Colonic mucosa (tissue), 4 donors: Measurements from ENCODE around the gene RTCA. TPM values are rescaled to one million over a fixed set of nuclear protein-coding genes. Genes with fewer than 3 reads are reported as not detected.
"Not testable (repeated sequence)": the region's sequence is repeated elsewhere in the genome, so short reads cannot be mapped to it uniquely, and the experiment has no call there.

Experiments used
- DNase-seq: peaks from one replicate; pipeline ENCODE4 v3.0.0-alpha.2; 2020
- H3K27ac ChIP-seq: fragments of 200-600 bp; one replicate; pipeline ENCODE4 v1.8.0; 2021
- H3K27me3 ChIP-seq: fragments of 200-600 bp; one replicate; pipeline ENCODE4 v1.8.0; 2021
- H3K36me3 ChIP-seq: fragments of 200-600 bp; one replicate; pipeline ENCODE4 v1.8.0; 2021
- H3K4me1 ChIP-seq: fragments of 200-600 bp; one replicate; pipeline ENCODE4 v1.8.0; 2021; ENCODE audit warnings: mild to moderate bottlenecking
- H3K4me3 ChIP-seq: fragments of 200-600 bp; one replicate; pipeline ENCODE4 v1.8.0; 2021
- H3K9ac ChIP-seq, 2 donors: one replicate each; pipeline ENCODE4 v1.7.0; 2013; ENCODE audit warnings: control low read depth in 2 of 2, low read depth in 2 of 2, low read length in 2 of 2
- H3K9me3 ChIP-seq: fragments of 200-600 bp; one replicate; pipeline ENCODE4 v1.8.0; 2021
- CTCF ChIP-seq: fragments of 200-600 bp; IDR thresholded peaks from one replicate; pipeline ENCODE4 v1.8.0; 2022; ENCODE audit warnings: antibody characterized with exemption, mild to moderate bottlenecking
- intact Hi-C: fragments of 100-400 bp; cut with DNase I; formaldehyde crosslinking; loops from one replicate; pipeline ENCODE4 v1.14.1; 2022
- total RNA-seq, 2 donors: library from RNA; stranded (reverse); fragmentation: NEBNext Ultra II Directional in 1 of 2; extraction: Animal tissue kit (Norgen Biotek cat#: 25700) in 1 of 2; gene quantifications; one replicate each; pipeline ENCODE4 v1.2.1, GENCODE V29; 2021
- donor health status: healthy.
- donor health status: DM: no; HTN: no; CAD: no.
- donor health status: DM: no; HTN: no; CAD: no.

Gene RTCA
- total RNA-seq, 2 donors from 2014 or later, result 39.4 to 41.4 TPM

- DNase-seq, result no peak
- no peak overlapping the region for H3K27ac ChIP-seq
- intact Hi-C loops, result no loop called here
- H3K4me3 ChIP-seq, result no peak overlapping the region
- no peak for TF ChIP-seq CTCF
- no peaks in the 10 kb centered on the region for H3K9me3 ChIP-seq
- H3K9ac ChIP-seq, result no peak overlapping the region
- peaks cover 13% of the 10 kb centered on the region for H3K36me3 ChIP-seq
- H3K27me3 ChIP-seq, result no peaks in the 10 kb centered on the region
- no peaks in the 10 kb centered on the region for H3K4me1 ChIP-seq
These were observed 24.3 kb downstream of the RTCA start for GRCh38 chr1:100290291-100290690.

DNA sequence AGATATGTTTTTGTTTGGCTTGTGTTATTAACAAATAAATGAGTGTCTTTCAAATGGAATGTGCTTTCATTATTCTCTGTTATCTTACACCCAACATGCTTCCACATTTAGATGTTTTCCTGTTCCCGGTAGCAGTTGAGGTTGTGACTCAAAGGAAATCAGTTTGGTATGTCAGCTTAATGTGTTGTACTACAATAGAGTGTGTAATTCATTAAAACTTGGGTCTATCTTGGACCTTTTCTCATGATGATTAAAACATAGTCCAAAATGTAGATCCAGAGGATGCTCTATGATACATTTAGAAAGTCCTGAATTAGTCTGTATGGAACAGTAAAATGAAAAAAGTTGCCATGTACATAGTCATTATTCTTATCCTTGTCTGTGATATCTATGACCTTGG, 26.7 kb downstream of the RTCA start:
- TF ChIP-seq CTCF, result no peak
- intact Hi-C loops, result no loop called here

DNA sequence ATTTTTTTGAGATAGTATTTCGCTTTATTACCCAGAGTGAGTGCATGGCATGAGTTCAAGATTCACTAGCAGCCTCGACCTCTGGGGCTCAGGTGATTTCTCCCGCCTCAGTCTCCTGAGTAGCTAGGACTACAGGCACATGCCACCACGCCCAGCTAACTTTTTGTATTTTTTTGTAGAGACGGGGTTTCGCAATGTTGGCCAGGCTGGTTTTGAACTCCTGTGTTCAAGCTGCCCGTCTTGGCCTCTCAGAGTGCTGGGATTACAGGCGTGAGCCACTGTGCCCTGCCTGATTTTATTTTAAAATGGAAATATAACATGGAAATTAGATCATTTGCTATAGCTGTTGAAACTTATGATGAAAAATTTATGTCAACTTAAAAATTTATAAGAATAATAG, 30.1 kb downstream of the RTCA start:
- H3K27ac ChIP-seq, result no peak overlapping the region
- intact Hi-C loops, result no loop called here
- no peaks in the 10 kb centered on the region for H3K4me1 ChIP-seq
- H3K4me3 ChIP-seq, result no peak overlapping the region
- H3K27me3 ChIP-seq, result no peaks in the 10 kb centered on the region
- H3K36me3 ChIP-seq, result peaks cover 9% of the 10 kb centered on the region
- DNase-seq, result no peak
- no peaks in the 10 kb centered on the region for H3K9me3 ChIP-seq
- H3K9ac ChIP-seq, result no peak overlapping the region
- TF ChIP-seq CTCF, result no peak

More for the DNA sequence above, 26.7 kb downstream of the RTCA start:
- Histone ChIP-seq H3K27ac (no peak overlapping the region), H3K4me1 (no peaks in the 10 kb centered on the region), H3K9ac (no peak overlapping the region), H3K9me3 (no peaks in the 10 kb centered on the region), H3K27me3 (no peaks in the 10 kb centered on the region), H3K4me3 (no peak overlapping the region), H3K36me3 (peaks cover 13% of the 10 kb centered on the region)
- no peak for DNase-seq

- DNase-seq, H3K27me3 ChIP-seq, H3K36me3 ChIP-seq, H3K9ac ChIP-seq, H3K4me3 ChIP-seq, intact Hi-C loops, H3K27ac ChIP-seq, H3K4me1 ChIP-seq, H3K9me3 ChIP-seq: not testable (repeated sequence)
These were observed 31.0 kb downstream of the RTCA start for GRCh38 chr1:100296997-100297396.

DNA sequence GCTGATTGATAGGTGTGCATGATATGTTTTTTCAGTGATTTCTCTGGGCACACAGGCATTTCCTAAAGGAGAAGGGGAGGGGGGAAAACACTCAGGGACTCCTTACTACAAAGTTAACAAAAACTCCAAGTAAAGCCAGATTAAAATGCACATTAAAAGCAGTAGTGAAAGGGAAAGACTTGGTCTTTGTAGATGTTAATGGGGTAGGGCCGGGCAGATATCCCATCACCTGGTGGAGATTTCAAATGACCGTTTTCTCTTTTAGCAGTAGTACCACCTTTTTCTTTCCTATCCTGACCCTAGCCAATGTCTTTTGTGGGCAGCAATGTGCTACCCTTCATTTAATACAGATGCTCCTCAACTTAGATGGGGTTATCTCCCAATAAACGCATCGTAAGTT, 32.5 kb downstream of the RTCA start:
- intact Hi-C loops, result no loop called here

More for the DNA sequence above, 32.5 kb downstream of the RTCA start:
- Histone ChIP-seq H3K4me1 (no peaks in the 10 kb centered on the region), H3K36me3 (no peaks in the 10 kb centered on the region), H3K9ac (no peak overlapping the region), H3K4me3 (no peak overlapping the region), H3K27me3 (no peaks in the 10 kb centered on the region), H3K9me3 (no peaks in the 10 kb centered on the region), H3K27ac (no peak overlapping the region)
- TF ChIP-seq CTCF, result no peak
- DNase-seq, result no peak
